Gastrocnemius medialis (tissue), 4 donors: Measurements from ENCODE around the gene OFD1. TPM values are rescaled to one million over a fixed set of nuclear protein-coding genes. Genes with fewer than 3 reads are reported as not detected.

Experiments
- ATAC-seq, 2 donors: fragments of 150-250 bp; one replicate each; pipeline ENCODE4 v1.9.1; 2016
- DNase-seq, 2 donors: peaks; one replicate each; pipeline ENCODE4 v3.0.0-alpha.2; 2019
- H3K27ac ChIP-seq, 4 donors: fragments of 200-600 bp; sonication (generic); 1 replicate in 1 of 4; 2 replicates in 3 of 4; pipeline ENCODE4 v1.5.1; 2016 to 2018; ENCODE audit warnings: mild to moderate bottlenecking in 2 of 4, moderate library complexity in 1 of 4
- H3K27me3 ChIP-seq, 3 donors: fragments of 200-600 bp; sonication (generic) in 2 of 3; 1 replicate in 1 of 3; 2 replicates in 2 of 3; pipeline versions ENCODE4 v1.5.1 to v1.6.0; 2016 to 2019; ENCODE audit warnings: mild to moderate bottlenecking in 1 of 3, moderate library complexity in 1 of 3
- H3K36me3 ChIP-seq, 2 donors: fragments of 200-600 bp; sonication (generic) in 1 of 2; one replicate each; pipeline ENCODE4 v1.5.1; 2017 to 2018
- H3K4me1 ChIP-seq, 2 donors: fragments of 200-600 bp; sonication (generic) in 1 of 2; one replicate each; pipeline ENCODE4 v1.5.1; 2016 to 2017; ENCODE audit warnings: mild to moderate bottlenecking in 2 of 2
- H3K4me3 ChIP-seq, 4 donors: fragments of 200-600 bp; sonication (generic) in 3 of 4; 1 replicate in 1 of 4; 2 replicates in 3 of 4; pipeline ENCODE4 v1.5.1; 2016 to 2019; ENCODE audit warnings: mild to moderate bottlenecking in 2 of 4
- H3K9me3 ChIP-seq, 3 donors: fragments of 200-600 bp; sonication (generic) in 2 of 3; 1 replicate in 1 of 3; 2 replicates in 2 of 3; pipeline ENCODE4 v1.5.1; 2016 to 2019
- CTCF ChIP-seq, 5 experiments: fragments of 450-650 bp in 3 of 5; fragments of 200-600 bp in 2 of 5; sonication (generic) in 2 of 5; IDR thresholded peaks in 4 of 5; conservative IDR thresholded peaks in 1 of 5; 1 replicate in 4 of 5; 2 replicates in 1 of 5; pipeline ENCODE4 v1.5.1; 2016 to 2019; ENCODE audit warnings: antibody characterized with exemption in 5 of 5, mild to moderate bottlenecking in 3 of 5, moderate library complexity in 3 of 5
- POLR2A ChIP-seq, 2 donors: fragments of 450-650 bp; IDR thresholded peaks; one replicate each; pipeline ENCODE4 v1.6.1; 2017; ENCODE audit warnings: antibody characterized with exemption in 2 of 2, mild to moderate bottlenecking in 2 of 2, moderate library complexity in 2 of 2
- in situ Hi-C, 4 donors: fragments of 200-750 bp; cut with MboI; loops; one replicate each; pipeline versions ENCODE4 v1.15.0 to v1.8.0; 2017; ENCODE audit warnings: low sequenced_read_pairs in 4 of 4
- intact Hi-C: fragments of 100-400 bp; cut with DNase I; formaldehyde crosslinking; loops from one replicate; pipeline ENCODE4 v1.15.1; 2023; ENCODE audit warnings: low total_unique reads
- total RNA-seq, 4 donors: library from RNA; depleted of rRNA; stranded (reverse); fragments of >200 nt; gene quantifications; one replicate each; pipeline versions ENCODE4 v1.1.0 to v1.2.3, GENCODE V29; 2016

Gene OFD1
- total RNA-seq, 4 donors from 2014 or later = 2.8 to 8.0 (median 7.0) TPM

- no peak overlapping the region for H3K4me3 ChIP-seq
- TF ChIP-seq CTCF (IDR thresholded peaks at IDR 0.05 in 4 of 5, conservative IDR thresholded peaks at IDR 0.05 in 1 of 5) (peak in 3 of 5 experiments; percentile 29 to 32 (median 32)), POLR2A (IDR thresholded peaks at IDR 0.05) (no peak)
- peaks cover 0 to 15% of the 10 kb centered on the region in 2 donors for H3K36me3 ChIP-seq
- H3K27me3 ChIP-seq = no peaks in the 10 kb centered on the region
- in situ Hi-C loops = loop anchor here in 3 of 4 donors (5.0 to 25.0 kb wide), 3 partner anchors 91 to 289 kb away; partner anchors contain the start of genes GEMIN8 (in 1 of the 3) and TCEANC (in 1 of the 3)
- intact Hi-C loops = loop anchor here (2.0 to 5.0 kb wide), 2 partner anchors 89 to 241 kb away; no protein-coding TSS in a partner anchor
- DNase-seq = no peak
- no peaks in the 10 kb centered on the region for H3K9me3 ChIP-seq
- no peak overlapping the region for H3K27ac ChIP-seq
- ATAC-seq = no peak
- H3K4me1 ChIP-seq = no peaks in the 10 kb centered on the region
Observed at GRCh38 chrX:13747836-13748235, 13.3 kb downstream of the OFD1 start.

GRCh38 chrX:13748486-13748885, 13.9 kb downstream of the OFD1 start:
- H3K27me3 ChIP-seq = no peaks in the 10 kb centered on the region
- intact Hi-C loops = loop anchor here (2.0 to 5.0 kb wide), 2 partner anchors 90 to 241 kb away; no protein-coding TSS in a partner anchor
- peaks cover 0 to 15% of the 10 kb centered on the region in 2 donors for H3K36me3 ChIP-seq
- ATAC-seq (no peak), DNase-seq (no peak)
- H3K9me3 ChIP-seq = no peaks in the 10 kb centered on the region
- in situ Hi-C loops = loop anchor here in 3 of 4 donors (5.0 to 25.0 kb wide), 3 partner anchors 91 to 289 kb away; partner anchors contain the start of genes GEMIN8 (in 1 of the 3) and TCEANC (in 1 of the 3)
- H3K4me3 ChIP-seq = no peak overlapping the region
- H3K4me1 ChIP-seq = no peaks in the 10 kb centered on the region
- H3K27ac ChIP-seq = no peak overlapping the region
- no peak for TF ChIP-seq POLR2A (IDR thresholded peaks at IDR 0.05)
- no peak for TF ChIP-seq CTCF (IDR thresholded peaks at IDR 0.05 in 4 of 5, conservative IDR thresholded peaks at IDR 0.05 in 1 of 5)

- no peaks in the 10 kb centered on the region for H3K9me3 ChIP-seq
- H3K27ac ChIP-seq = no peak overlapping the region
- H3K4me3 ChIP-seq = no peak overlapping the region
- peaks cover 0 to 20% of the 10 kb centered on the region in 2 donors for H3K36me3 ChIP-seq
- in situ Hi-C loops = no loop called here
- TF ChIP-seq POLR2A (IDR thresholded peaks at IDR 0.05) (no peak), CTCF (IDR thresholded peaks at IDR 0.05 in 4 of 5, conservative IDR thresholded peaks at IDR 0.05 in 1 of 5) (peak; percentile 12 to 54 (median 33))
- DNase-seq (no peak), ATAC-seq (peak in 1 of 2 donors; percentile 58)
- H3K27me3 ChIP-seq = no peaks in the 10 kb centered on the region
- H3K4me1 ChIP-seq = no peaks in the 10 kb centered on the region
- intact Hi-C loops = loop anchor here (2.0 kb wide), 1 partner anchor 283 kb away; no protein-coding TSS in a partner anchor
Observed at GRCh38 chrX:13750204-13750603, 15.7 kb downstream of the OFD1 start.

GRCh38 chrX:13750812-13751211, 16.3 kb downstream of the OFD1 start:
- in situ Hi-C loops (no loop called here), intact Hi-C loops (loop anchor here (2.0 kb wide), 1 partner anchor 282 kb away; no protein-coding TSS in a partner anchor)
- no peaks in the 10 kb centered on the region for H3K4me1 ChIP-seq
- peaks cover 0 to 20% of the 10 kb centered on the region in 2 donors for H3K36me3 ChIP-seq
- TF ChIP-seq CTCF (IDR thresholded peaks at IDR 0.05 in 4 of 5, conservative IDR thresholded peaks at IDR 0.05 in 1 of 5) (no peak), POLR2A (IDR thresholded peaks at IDR 0.05) (no peak)
- no peak overlapping the region for H3K4me3 ChIP-seq
- no peaks in the 10 kb centered on the region for H3K9me3 ChIP-seq
- DNase-seq (no peak), ATAC-seq (no peak)
- H3K27ac ChIP-seq = no peak overlapping the region
- no peaks in the 10 kb centered on the region for H3K27me3 ChIP-seq
